Thyroid gland (tissue), 4 donors: Measurements from ENCODE around the gene CARF.

Experiments
- POLR2A ChIP-seq, 2 donors: fragments of 450-650 bp; IDR thresholded peaks; one replicate each; pipeline ENCODE4 v1.6.1; 2017; ENCODE audit warnings: antibody characterized with exemption in 2 of 2, mild to moderate bottlenecking in 2 of 2, moderate library complexity in 1 of 2
- TF ChIP-seq, protein P1 (sequence below), 6 experiments: fragments of 200-600 bp in 3 of 6; fragments of 450-650 bp in 3 of 6; sonication (generic) in 3 of 6; IDR thresholded peaks; one replicate each; pipeline ENCODE4 v1.5.1; 2016 to 2019; ENCODE audit warnings: antibody characterized with exemption in 6 of 6, mild to moderate bottlenecking in 2 of 6, inconsistent platforms in 1 of 6, moderate library complexity in 1 of 6

DNA sequence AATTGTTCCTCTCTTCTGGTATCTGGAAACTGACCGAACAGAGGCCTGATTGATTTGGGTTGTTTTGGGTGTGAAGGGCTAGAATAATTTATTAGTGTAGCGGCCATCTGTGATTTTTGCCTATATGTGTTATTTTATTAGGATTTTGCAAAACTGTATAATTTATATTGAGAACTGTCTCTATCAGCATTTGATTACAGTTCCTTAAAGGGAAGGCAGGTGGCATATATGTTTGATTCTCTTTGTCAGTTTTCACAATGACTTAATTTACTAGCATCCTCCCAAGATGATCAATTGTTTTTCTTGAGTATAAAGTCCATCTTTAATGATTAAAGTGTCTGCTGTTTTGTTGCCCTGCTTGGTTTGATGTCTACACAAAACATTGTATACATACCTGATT lies 107.1 kb downstream of the CARF start:
- TF ChIP-seq, protein P1, sequence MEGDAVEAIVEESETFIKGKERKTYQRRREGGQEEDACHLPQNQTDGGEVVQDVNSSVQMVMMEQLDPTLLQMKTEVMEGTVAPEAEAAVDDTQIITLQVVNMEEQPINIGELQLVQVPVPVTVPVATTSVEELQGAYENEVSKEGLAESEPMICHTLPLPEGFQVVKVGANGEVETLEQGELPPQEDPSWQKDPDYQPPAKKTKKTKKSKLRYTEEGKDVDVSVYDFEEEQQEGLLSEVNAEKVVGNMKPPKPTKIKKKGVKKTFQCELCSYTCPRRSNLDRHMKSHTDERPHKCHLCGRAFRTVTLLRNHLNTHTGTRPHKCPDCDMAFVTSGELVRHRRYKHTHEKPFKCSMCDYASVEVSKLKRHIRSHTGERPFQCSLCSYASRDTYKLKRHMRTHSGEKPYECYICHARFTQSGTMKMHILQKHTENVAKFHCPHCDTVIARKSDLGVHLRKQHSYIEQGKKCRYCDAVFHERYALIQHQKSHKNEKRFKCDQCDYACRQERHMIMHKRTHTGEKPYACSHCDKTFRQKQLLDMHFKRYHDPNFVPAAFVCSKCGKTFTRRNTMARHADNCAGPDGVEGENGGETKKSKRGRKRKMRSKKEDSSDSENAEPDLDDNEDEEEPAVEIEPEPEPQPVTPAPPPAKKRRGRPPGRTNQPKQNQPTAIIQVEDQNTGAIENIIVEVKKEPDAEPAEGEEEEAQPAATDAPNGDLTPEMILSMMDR (IDR thresholded peaks at IDR 0.05): no peak
- no peak for TF ChIP-seq POLR2A (IDR thresholded peaks at IDR 0.05)
